GM21423 (cell line): ENCODE data around the gene PLCD1.
"Not testable (repeated sequence)": the region's sequence is repeated elsewhere in the genome, so short reads cannot be mapped to it uniquely, and the experiment has no call there.

Source experiments
- ATAC-seq: cut with Tn5 transposase; IDR thresholded peaks from one replicate; pipeline ENCODE4 v1.9.1; 2021; ENCODE audit warnings: mild to moderate bottlenecking, moderate library complexity; ENCODE audit not compliant: unreplicated experiment

Gene PLCD1

GRCh38 chr3:38038447-38038911, 9.0 kb upstream of the PLCD1 start:
- no peak for ATAC-seq

GRCh38 chr3:38036906-38037305, 7.5 kb upstream of the PLCD1 start:
- no peak for ATAC-seq

DNA sequence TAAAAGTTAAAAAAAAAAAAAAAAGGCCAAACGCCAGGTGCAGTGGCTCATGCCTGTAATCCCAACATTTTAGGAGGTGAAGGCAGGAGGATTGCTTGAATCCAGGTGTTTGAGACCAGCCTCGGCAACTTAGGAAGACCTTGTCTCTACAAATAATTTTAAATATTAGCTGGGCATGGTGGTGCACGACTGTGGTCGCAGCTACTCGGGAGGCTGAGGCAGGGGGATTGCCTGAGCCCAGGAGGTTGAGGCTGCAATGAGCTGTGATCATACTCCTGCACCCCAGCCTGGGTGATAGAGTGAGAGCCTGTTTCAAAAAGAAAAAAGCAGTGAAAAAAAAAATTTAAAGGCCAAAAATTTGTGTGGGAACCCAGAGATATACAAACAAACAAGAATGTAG, 6.8 kb upstream of the PLCD1 start:
- no peak for ATAC-seq

- ATAC-seq, result not testable (repeated sequence)
These were observed 4.9 kb upstream of the PLCD1 start for GRCh38 chr3:38034335-38034734.

DNA sequence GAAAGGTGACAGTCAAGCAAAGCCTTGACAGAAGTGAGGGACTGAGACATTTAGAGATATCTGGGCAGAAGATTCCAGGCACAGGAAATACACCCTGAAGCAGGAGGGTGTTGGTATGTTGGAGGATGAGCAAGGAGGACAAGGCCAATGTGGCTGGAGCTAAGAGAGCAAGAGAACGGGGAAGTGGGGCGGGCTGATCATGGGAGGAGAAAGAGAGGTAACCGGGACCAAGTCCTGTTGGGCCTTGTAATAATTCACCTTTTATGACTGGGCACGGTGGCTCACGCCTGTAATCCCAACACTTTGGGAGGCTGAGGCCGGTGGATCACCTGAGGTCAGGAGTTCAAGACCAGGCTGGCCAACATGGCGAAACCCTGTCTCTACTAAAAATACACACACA, 4.1 kb upstream of the PLCD1 start:
- ATAC-seq, result not testable (repeated sequence)

DNA sequence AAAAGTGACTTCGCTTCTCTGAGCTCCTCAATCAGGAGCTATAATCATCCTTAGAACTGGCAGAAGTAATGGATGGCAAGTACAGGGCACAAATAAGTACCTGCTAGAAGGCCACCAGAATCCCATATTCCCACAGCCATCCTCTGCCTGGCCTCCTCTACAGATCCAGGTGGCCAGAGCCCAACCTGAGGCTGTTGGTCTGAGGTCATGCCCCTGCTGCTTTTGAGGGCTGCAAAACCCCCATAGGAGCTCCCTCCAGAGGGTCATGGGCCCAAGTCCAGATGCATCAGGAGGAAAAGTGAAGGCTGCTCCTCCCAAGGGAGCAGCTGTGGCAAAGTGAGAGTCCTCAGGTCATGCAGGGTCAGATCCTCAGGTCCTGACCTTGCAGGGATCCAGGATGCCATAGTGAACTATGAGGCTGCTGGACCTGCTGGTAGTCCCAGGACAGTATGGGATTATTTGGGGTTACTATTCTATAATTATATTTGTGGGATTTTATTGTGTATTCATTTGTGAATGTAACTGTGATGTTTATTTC, 3.0 kb upstream of the PLCD1 start:
- no peak for ATAC-seq

GRCh38 chr3:38031022-38031994, 1.9 kb upstream of the PLCD1 start:
- ATAC-seq, result no peak

DNA sequence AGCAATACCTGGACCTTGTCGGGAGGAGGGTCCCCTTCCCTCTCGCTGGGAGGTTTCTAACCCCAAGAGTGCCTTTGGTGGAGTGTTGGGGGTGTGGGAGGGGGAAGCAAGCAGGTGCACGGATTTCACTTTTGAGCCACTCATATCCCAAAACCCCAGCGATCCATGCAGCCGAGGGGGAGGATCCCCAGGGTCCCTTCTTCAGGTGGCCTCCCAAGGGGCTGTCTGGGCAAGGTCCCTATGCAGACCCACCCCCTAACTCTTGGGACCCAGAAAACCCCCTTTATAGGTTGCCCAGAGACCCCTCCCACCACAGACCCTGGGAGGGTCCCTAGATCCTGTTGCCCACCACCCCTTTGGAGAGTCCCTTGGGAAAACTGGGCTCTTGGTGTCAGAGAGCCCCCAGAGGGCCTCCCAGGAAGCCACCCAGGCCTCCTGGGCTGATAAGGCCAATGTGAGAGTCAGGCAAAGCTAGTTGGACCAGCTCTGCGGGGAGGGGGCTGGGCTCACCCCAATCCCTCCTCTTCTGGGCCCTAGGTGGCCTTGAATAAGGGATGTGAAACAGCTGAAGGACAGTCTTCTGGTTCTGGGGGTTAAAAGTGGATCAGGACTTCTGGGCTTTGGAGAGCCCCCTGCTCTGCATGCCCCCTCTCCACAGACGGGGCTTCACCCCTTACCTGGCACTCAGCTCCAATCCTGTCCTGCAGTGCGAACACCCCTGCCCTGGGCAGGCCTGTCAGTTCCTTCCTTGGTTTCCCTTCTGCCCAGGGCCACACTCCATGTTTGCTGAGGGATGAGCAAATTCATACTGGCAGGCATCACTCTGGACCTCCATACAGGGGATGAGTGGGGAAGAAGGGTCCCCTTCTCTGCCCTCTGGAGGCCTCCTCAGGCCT, 932 bp upstream of the PLCD1 start:
- ATAC-seq, result no peak

- no peak for ATAC-seq
These were observed 651 bp downstream of the PLCD1 start for GRCh38 chr3:38028621-38029361.

- no peak for ATAC-seq
These were observed 1.7 kb downstream of the PLCD1 start for GRCh38 chr3:38027466-38028465.

- no peak for ATAC-seq
These were observed 2.6 kb downstream of the PLCD1 start for GRCh38 chr3:38026856-38027255.

DNA sequence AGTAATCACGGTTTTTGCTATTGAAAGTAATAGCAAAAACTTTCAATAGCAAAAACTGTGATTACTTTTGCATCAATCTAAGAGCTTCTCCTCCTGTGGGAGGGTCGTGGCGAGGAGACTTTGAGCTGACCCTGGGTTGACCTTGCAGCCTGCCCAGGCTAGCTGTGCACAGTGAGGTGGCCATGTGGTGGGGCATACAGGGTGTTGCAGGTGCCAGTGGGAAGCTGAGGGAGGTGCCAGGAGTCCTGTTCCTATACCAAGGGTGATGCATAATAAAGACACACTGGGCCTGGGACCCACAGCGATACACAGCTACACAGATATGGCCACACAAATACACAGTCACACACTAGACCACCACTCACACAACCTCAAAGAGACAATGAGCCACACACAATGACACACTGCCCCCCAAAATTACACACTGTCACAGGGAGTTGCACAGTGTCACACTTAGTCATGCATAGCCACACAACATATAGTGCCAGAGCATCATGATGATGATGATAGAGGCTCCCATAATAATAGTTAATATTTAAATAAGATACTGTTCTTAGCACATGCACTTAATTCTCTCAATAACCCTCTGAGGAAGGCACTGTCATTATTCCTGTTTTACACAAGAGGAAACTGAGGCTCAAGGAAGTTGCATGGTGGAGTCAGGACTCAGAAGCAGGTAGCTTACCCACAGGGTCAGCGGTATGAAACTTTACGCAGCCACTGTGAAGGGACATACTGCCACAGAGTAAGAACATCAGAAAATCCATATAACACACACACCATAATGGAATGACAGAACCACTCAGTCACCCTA, 6.3 kb downstream of the PLCD1 start:
- no peak for ATAC-seq

GRCh38 chr3:38022301-38022700, 7.1 kb downstream of the PLCD1 start:
- ATAC-seq, result no peak

- ATAC-seq, result no peak
These were observed 8.2 kb downstream of the PLCD1 start for GRCh38 chr3:38021196-38021595.

- no peak for ATAC-seq
These were observed 9.1 kb downstream of the PLCD1 start for GRCh38 chr3:38020342-38020726.

- ATAC-seq, result no peak
These were observed 9.6 kb downstream of the PLCD1 start for GRCh38 chr3:38019658-38020341.

GRCh38 chr3:38018296-38019266, 10.9 kb downstream of the PLCD1 start:
- ATAC-seq, result no peak
